Measurements from ENCODE around the gene IL32.
"Not testable (repeated sequence)": the region's sequence is repeated elsewhere in the genome, so short reads cannot be mapped to it uniquely, and the experiment has no call there.

IL32 gene

DNA sequence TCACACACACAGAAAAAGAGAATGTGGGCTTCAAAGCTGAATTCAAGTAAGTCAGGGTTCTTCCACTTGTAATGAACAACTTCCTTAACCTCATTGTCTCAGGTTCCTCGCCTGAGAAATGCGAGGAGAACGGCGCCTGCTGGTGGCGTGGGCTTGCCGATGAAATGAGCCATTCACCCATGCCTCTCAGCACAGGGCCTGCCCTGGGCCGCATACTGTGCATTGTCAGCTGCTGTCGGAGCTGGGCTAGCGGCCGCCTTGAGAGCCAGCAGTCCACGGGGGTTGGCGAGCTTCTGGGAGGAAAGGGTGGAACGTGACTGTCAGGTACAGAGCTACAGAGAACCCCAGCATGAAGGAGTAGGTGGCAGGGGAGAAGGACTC, 12.1 kb upstream of the IL32 start:
- not testable (repeated sequence) for DNase-seq

DNA sequence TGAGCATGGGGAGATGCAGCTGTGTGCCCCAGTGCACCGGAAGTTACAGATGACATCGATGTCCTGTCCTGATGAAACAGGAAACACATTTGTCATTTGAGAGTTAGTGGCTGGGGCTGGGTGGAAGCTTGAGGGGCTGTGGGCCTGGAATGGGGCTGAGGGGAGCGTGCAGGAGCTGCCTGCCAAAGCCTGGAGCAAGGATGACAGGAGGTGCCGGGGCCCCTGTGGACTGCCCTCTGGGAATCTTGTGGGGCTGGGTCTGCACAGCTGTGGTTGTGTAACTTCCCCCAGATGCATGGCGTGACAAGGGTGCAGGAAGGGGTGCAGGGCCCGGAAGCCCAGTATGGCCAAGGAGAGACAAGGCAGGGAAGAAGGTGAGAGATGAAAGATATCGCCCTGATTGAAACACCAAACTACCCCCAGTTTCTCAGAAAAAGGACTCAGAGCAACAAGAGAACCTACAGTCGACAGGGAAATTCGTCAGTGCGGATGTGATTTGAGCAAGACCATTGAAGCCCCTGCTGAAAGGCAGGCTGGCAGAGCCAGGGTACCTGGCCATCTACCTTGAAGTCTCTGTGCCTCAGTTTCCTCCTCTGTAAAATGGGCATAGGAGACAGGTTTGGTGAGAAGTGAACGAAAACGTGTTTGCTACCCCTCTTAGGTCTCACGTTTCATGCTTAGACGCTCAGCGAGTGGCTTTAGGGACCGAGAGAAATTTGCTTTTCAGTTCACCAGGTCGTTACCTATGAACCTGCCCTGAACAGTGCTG, 10.3 kb upstream of the IL32 start:
- DNase-seq = no peak

DNA sequence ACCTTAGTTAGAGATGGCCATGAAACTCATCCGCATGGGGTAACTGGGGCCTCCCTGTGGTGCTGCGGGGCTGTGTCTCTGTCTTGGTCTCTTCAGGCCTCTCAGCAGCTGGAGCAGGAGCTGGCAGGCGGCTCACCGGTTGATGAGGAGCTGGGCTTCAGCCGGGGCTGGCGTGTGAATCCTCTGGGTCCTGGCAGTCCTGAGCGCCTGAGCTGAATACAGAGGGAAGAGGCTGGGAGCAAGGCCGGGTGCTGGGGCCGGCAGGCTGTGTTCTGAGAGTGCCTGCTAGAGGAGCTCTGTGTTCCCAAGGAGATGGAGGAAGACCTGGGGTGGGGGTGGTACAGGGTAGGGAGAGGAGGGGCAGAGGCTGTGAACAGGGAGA, 9.7 kb upstream of the IL32 start:
- DNase-seq = not testable (repeated sequence)

DNA sequence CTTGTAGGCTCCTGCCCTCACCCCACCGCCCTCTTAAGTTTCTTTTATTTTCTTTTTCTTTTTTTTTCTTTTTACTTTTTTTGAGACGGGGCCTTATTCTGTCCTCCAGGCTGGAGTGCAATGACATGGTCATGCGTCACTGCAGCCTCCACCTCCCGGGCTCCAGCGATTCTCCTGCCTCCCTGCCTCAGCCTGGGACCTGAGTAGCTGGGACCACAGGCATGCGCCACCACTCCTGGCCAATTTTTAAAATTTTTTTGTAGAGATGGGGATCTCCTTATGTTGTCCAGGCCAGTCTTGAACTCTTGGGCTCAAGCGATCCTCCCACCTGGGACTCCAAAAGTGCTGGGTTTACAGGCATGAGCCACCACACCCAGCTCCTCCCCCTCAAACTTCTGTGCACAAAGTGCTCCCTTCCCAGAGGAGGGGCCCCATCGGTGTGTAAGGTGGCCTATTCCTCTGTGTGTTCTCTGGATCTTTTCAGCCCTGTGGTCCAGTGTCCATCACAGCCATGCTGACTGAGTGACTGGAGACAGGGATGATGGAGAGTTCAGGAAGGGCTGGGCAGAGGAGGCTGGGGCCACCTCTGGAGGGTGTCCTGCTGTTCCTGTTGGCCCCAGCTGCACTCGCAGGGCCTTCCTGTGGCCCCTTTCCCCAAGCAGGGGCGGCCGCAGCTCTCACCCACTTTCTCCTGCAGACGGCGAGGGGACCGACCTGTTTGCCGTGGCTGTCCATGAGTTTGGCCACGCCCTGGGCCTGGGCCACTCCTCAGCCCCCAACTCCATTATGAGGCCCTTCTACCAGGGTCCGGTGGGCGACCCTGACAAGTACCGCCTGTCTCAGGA, 8.9 kb upstream of the IL32 start:
- no peak for DNase-seq

DNA sequence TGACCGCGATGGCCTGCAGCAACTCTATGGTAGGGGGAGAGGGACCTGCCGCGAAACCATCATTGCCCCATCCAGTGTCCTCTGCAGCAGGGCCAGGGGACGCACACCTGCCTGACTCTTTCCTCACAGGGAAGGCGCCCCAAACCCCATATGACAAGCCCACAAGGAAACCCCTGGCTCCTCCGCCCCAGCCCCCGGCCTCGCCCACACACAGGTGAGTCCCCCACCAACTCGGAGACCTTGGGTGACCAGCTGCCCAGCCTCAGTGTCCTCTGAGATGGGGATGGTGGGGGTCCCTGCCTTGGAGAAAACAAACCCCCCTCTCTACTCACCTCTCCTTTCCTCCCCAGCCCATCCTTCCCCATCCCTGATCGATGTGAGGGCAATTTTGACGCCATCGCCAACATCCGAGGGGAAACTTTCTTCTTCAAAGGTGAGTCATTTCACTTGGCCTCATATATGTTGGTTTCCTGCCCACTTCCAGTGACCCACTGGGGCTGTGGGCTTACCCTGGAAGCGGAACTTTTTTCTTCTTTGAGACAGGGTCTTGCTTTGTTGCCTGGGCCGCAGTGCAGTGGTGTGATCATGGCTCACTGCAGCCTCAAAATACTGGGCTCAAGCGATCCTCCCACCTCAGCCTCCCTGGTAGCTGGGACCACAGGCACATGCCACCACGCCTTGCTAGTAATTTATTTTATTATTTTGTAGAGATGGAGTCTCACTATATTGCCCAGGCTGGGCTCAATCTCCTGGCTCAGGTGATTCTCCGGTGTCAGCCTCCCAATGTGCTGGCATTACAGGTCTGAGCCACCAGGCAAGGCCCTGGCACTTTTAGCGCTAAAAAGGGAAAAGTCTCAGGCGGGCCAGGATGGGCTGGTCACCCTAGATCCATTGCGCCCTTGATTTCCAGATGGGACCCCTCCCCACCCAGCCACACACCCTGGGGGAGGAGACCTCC, 8.0 kb upstream of the IL32 start:
- no peak for DNase-seq

DNA sequence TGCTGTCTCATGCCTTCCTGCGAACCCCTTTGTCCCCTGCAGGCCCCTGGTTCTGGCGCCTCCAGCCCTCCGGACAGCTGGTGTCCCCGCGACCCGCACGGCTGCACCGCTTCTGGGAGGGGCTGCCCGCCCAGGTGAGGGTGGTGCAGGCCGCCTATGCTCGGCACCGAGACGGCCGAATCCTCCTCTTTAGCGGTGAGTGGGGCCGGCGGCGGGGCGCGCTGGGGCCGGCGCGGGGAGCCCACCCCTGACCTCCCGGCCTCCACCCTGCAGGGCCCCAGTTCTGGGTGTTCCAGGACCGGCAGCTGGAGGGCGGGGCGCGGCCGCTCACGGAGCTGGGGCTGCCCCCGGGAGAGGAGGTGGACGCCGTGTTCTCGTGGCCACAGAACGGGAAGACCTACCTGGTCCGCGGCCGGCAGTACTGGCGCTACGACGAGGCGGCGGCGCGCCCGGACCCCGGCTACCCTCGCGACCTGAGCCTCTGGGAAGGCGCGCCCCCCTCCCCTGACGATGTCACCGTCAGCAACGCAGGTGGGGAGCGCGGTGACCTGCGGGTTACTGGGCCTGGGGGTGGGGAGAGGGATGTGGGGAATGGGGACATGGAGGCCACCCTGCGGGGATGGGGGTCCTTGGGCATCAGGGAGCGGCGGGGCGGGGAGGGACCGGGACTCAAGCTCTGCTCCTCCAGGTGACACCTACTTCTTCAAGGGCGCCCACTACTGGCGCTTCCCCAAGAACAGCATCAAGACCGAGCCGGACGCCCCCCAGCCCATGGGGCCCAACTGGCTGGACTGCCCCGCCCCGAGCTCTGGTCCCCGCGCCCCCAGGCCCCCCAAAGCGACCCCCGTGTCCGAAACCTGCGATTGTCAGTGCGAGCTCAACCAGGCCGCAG, 7.1 kb upstream of the IL32 start:
- DNase-seq = peak in 1 of 2 experiments; percentile 33

DNA sequence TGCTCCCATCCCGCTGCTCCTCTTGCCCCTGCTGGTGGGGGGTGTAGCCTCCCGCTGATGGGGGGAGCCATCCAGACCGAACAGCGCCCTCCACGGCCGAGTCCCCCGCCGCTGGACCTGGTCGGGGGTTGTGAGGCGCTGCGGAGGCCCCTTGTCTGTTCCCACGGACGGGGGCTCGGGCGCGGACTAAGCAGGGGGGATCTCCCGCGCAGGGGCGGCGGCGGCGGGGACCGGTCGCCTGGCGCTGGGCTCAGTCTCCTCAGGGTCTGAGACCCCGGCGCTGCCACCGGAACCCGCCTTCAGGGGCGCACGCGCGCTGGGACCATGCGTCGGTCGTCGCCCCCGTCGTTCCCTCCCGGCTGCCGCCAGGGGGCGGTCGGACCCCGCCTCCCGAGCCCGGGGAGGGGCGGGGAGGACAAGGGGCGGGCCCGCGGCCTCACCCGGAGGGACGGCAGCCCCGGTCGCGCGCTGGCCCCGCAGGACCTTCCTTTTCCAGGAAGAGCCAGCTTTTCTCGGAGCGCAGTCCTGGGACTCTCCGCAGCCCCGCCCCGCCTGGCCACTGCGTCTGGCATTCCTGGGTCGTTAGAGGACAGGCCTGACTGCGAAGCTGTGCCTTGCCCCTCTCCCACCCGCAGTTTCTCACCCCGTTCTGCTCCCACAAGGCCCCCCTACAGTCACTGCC, 6.3 kb upstream of the IL32 start:
- DNase-seq = peak; percentile 44 to 73

DNA sequence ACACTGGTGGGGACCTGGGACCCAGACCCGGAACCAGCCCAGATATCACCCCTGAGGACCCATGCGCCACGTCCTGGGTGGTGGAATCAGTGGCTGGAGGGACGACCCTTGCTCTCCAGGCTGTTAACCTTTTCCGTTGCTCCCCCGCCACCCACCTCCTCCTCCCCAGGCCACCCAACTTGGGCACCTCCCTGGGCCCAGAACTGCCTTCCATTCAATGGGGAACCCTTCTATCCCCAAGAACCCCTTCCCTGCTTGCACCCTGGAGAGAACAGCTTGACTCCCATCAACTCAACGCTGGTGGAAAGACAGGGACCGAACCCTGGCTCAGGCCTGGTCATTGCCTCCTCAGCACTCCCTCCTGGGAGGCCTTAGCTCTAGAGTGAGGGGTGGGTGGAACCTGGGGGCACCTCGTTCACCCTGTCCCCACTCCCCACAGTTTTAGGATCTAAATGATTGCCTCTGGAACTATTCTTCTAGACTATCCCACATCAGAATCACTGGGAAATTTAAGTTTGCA, 5.7 kb upstream of the IL32 start:
- no peak for DNase-seq

DNA sequence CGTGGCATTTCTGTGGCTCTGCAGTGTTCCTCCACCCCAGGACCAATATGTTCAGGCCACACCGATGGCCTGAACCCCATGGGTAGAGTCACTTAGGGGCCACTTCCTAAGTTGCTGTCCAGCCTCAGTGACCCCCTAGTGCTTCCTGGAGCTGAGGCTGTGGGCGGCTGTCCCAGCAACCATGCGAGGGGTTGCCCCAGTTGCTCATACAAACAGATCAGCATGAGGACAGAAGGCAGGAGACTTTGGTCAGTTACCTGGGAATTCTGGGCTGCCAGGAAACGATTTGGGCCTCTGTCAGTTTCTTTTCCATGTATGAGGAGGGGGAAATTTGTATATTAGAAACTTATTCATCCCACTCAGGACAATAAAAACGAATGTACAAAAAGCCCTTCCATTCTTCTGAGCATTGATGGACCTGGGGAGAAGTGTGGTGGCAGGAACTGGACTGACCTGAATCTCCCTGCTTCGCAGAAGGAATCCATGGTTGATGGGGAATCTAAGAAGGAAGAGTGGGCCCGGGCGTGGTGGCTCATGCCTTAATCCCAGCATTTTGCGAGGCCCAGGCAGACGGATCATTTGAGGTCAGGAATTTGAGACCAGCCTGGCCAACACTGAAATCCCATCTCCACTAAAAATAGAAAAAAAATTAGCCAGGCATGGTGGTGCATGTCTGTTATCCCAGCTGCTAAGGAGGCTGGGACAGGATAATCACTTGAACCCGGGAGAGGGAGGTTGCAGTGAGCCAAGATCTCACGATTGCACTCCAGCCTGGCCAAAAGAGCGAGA, 4.9 kb upstream of the IL32 start:
- DNase-seq = no peak

DNA sequence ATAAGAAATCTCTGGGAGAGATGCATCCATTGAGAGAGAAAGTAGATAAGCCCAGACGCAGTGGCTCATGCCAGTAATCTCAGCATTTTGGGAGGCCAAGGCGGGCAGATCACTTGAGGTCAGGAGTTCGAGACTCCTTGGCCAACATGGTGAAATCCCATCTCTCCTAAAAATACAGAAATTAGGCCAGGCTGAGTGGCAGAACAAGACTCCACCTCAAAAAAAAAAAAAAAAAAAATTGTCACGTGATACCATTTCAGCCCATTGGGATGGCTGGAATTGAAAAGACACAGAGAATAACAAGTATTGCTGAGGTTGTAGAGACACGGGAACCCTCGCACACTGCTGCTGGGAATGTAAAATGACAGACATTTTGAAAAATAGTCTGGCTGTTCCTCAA, 2.9 kb upstream of the IL32 start:
- DNase-seq = no peak

DNA sequence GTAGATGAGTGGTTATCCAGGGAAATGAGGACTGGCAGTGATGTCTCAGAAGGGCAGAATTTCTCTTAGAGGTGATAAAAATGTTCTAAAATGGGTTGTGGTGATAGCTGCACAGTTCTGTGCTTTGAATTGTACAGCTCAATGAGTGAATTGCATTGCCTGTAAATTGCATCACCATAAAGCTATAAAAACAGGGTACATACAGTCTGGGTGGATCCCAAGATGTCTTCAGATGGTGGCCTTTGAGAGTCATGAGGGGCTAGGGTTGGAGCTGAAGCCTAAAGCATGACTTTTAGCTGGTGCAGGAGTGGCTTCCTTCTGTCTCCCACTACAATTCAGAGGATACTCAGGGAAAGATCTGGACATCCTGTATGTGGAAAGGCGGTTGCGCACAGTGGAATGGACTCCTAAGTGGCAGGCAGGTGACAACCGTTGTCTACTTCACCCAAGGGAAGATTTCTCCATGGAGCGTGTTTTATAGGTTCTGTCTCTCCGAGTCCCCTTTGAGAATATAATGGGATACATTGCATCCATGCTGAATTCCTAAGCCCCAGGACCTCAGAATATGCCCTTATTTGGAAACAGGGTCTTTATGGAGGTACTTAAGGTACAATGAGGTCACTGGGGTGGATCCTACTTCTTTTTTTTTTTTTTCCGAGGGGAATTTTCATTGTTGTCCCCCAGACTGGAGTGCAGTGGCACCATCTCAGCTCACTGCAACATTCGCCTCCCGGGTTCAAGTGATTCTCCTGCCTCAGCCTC, 1.6 kb upstream of the IL32 start:
- no peak for DNase-seq

DNA sequence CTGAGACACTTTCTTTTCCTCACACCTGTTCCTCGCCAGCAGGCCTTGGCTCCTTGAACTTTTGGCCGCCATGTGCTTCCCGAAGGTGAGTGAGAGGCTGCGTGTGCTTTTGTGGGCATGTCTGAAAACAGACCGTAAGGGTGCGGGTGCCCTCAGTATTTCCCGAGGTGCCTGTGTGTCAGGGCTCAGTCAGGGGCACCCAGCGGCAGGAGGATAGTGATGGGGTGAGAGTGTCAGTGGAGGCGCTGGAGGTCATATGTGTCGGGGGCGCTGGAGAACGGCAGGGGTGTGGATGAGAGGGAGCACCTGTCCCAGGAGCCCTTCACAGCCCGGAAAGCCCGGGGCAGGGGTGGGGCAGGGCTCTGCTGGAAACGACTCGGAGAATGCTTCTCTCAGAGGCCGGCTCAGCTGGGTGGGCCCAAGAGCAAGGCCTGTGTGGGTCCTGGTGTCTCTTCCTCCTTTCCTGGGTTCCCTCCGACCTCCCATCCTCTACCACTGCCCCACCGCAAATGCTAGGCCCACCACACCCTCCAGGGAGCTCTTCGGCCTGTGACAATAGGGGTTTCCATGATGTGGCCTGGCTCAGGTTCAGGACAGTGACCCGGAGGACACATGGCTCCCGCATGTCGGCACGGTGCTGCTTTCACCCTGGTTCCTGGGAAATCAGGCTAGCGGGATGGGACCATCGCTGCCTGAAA, 451 bp downstream of the IL32 start:
- DNase-seq = no peak

DNA sequence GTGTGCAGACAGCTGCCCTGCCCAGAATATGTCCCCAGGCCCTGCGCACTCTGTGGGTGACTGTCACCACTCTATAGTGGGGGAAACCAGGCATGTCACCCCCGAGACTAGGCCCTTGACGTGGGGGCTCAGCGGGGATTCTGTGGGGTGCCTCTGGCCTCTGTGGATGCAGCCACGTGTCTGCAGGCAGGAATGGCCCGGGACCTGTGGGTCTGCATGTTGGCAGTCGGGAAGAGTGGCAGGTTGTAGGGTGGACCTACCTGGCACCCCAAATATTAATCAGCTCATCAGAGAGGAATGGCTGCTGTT, 954 bp downstream of the IL32 start:
- no peak for DNase-seq

DNA sequence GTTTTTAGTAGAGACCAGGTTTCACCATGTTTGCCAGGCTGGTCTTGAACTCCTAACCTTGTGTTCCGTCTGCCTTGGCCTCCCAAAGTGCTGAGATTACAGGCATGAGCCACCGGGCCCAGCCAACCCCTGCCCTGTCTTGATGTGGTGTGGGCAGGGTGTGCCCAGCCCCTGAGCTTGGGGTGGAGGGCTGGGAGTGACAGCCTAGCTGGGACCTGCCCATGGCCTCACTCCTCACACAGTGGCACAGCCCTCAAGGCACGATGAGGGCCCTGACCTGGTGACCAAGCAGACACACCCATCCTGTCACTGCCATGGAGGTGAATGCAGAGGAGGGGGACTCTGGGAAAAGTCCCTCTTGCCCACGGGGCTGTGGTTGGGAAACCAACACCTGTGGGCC, 3.0 kb downstream of the IL32 start:
- no peak for DNase-seq

DNA sequence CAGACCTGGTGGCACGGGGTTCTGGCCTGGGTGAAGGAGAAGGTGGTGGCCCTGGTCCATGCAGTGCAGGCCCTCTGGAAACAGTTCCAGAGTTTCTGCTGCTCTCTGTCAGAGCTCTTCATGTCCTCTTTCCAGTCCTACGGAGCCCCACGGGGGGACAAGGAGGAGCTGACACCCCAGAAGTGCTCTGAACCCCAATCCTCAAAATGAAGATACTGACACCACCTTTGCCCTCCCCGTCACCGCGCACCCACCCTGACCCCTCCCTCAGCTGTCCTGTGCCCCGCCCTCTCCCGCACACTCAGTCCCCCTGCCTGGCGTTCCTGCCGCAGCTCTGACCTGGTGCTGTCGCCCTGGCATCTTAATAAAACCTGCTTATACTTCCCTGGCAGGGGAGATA, 3.7 kb downstream of the IL32 start:
- not testable (repeated sequence) for DNase-seq

DNA sequence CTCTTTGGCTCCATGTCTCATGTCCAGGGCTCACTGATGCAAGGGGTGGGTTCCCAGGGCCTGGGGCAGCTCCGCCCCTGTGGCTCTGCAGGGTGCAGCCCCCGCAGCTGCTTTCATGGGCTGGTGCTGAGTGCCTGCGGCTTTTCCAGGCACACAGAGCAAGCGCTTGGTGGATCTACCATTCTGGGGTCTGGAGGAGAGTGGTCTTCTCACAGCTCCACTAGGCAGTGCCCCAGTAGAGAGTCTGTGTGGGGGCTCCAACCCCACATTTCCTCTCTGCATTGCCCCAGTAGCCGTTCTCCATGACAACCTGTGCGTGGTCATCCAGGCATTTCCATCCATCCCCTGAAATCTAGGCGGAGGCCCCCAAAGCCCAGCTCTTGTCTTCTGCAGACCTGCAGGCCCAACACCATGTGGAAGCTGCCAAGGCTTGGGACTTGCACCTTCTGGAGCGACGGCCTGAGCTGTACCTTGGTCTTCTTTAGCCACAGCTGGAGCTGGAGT, 5.2 kb downstream of the IL32 start:
- DNase-seq = no peak

DNA sequence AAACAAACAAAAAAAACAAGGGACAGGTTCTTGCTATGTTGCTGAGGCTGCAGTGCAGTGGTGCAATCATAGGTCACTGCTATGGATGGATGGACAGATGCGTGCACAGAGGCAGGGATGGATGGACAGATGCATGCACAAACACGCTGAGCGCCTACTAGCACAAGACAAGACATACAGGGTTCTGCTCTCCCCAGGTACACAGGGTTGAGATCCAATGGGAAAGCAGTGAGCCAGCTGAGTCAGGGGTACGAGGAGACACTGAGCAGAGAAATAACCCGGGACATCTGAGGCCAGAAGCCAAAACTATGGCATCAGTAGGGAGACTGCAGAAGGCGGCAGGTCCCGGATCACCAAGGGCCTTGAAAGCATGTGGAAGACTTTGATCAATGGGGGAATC, 6.2 kb downstream of the IL32 start:
- no peak for DNase-seq

DNA sequence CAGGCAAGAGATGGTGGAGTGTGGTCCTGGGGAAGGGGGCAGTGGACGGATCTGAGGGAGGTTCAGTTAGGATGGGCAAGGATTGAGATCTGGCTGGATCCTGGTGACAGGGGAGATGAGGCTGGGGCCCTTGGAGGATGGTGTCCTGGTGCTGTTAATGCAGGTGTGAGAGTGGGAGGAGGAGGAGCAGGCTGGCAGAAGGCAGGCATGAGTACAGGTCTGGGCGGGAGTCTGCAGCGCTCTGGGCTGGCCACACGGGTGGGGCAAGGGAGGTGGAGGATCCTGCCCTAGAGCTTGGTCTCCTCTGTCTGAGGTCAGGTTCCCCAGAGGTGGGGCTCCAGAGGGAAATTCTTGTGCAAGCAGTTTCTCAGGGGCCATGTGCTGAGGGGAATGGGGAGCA, 6.7 kb downstream of the IL32 start:
- not testable (repeated sequence) for DNase-seq
